Measurements from ENCODE around the gene PCDHGA1. TPM values are rescaled to one million over a fixed set of nuclear protein-coding genes. Genes with fewer than 3 reads are reported as not detected.
A peak's percentile ranks its signal among the peaks of the same experiment; 100 is the strongest.
"Not testable (repeated sequence)": the region's sequence is repeated elsewhere in the genome, so short reads cannot be mapped to it uniquely, and the experiment has no call there.

The PCDHGA1 gene
- polyA plus RNA-seq, 3 donors: not detected

- 29% methylated on average over 26 of the region's 27 CpGs for WGBS (ENCODE audit: insufficient coverage)
- no peak within 1 kb of the TSS for H2AFZ ChIP-seq (ENCODE audit: insufficient read depth, low read depth, low read length, poor library complexity, severe bottlenecking)
- peaks cover 42 to 85% (median 73%) of the 10 kb centered on the region in 7 donors for H3K9me3 Mint-ChIP-seq
- no peak within 1 kb of the TSS for H3K27ac ChIP-seq (ENCODE audit: low read depth in 1 of 2, low read length in 2 of 2)
- H4K20me1 ChIP-seq (ENCODE audit: insufficient read depth, low read length): no peaks in the 10 kb centered on the region
- peak; percentile 17 for TF ChIP-seq CTCF (IDR thresholded peaks at IDR 0.05)
- H3K4me3 Mint-ChIP-seq: peak within 1 kb of the TSS in 1 of 2 donors; percentile 60
- H3K36me3 ChIP-seq (replicated peaks in 1 of 2; ENCODE audit: control insufficient read depth in 1 of 2, insufficient read depth in 2 of 2, low read length in 2 of 2): no peaks in the 10 kb centered on the region
- DNase-seq: no peak
- H3K4me3 ChIP-seq (replicated peaks in 1 of 3; ENCODE audit: low read depth in 2 of 3, low read length in 3 of 3): no peak within 1 kb of the TSS
- H3K4me1 Mint-ChIP-seq: peaks cover 8% of the 10 kb centered on the region
- no peaks in the 10 kb centered on the region for H3K4me1 ChIP-seq (ENCODE audit: control insufficient read depth in 1 of 2, insufficient read depth in 2 of 2, low read length in 2 of 2)
- intact Hi-C loops (cut with micrococcal nuclease): no loop called here
- peaks cover 6 to 11% of the 10 kb centered on the region in 2 donors for H3K36me3 Mint-ChIP-seq
- H3K9ac ChIP-seq (ENCODE audit: insufficient read depth, low read length, poor library complexity, severe bottlenecking): no peak within 1 kb of the TSS
- peaks cover 64 to 73% of the 10 kb centered on the region in 2 donors for H3K9me3 ChIP-seq (replicated peaks in 1 of 2; ENCODE audit: control insufficient read depth in 1 of 2, insufficient read depth in 1 of 2, low read length in 2 of 2)
- H3K27me3 ChIP-seq (ENCODE audit: control insufficient read depth in 2 of 2, insufficient read depth in 2 of 2, low read length in 2 of 2): peaks cover 35 to 88% of the 10 kb centered on the region in 2 donors
- H3K79me2 ChIP-seq (ENCODE audit: insufficient read depth, low read length): no peaks in the 10 kb centered on the region
- H3K27me3 Mint-ChIP-seq (ENCODE audit: low read depth in 3 of 3): peaks cover 39 to 75% (median 64%) of the 10 kb centered on the region in 3 donors
- no peak within 1 kb of the TSS for H3K4me2 ChIP-seq (replicated peaks; ENCODE audit: extremely low read depth, low read length, poor library complexity, severe bottlenecking)
- no peak within 1 kb of the TSS for H3K27ac Mint-ChIP-seq
These were observed 43.5 kb downstream of the PCDHGA1 start, which contains the start of gene PCDHGA6 for GRCh38 chr5:141373673-141374317. PCDHGA6 (plus strand) TSS chr5:141373891; CDS start chr5:141374084, 193 bp downstream.

- Mint-ChIP-seq H3K36me3 (peaks cover 6 to 11% of the 10 kb centered on the region in 2 donors), H3K4me3 (peak overlapping the region in 1 of 2 donors; percentile 57), H3K4me1 (peaks cover 8% of the 10 kb centered on the region), H3K27me3 (ENCODE audit: low read depth in 3 of 3) (peaks cover 37 to 70% (median 58%) of the 10 kb centered on the region in 3 donors), H3K9me3 (peaks cover 42 to 83% (median 73%) of the 10 kb centered on the region in 7 donors), H3K27ac (no peak overlapping the region)
- Histone ChIP-seq H2AFZ (ENCODE audit: insufficient read depth, low read depth, low read length, poor library complexity, severe bottlenecking) (no peak overlapping the region), H4K20me1 (ENCODE audit: insufficient read depth, low read length) (no peaks in the 10 kb centered on the region), H3K27me3 (ENCODE audit: control insufficient read depth in 2 of 2, insufficient read depth in 2 of 2, low read length in 2 of 2) (peaks cover 31 to 82% of the 10 kb centered on the region in 2 donors), H3K36me3 (replicated peaks in 1 of 2; ENCODE audit: control insufficient read depth in 1 of 2, insufficient read depth in 2 of 2, low read length in 2 of 2) (no peaks in the 10 kb centered on the region), H3K4me2 (replicated peaks; ENCODE audit: extremely low read depth, low read length, poor library complexity, severe bottlenecking) (no peak overlapping the region), H3K4me3 (replicated peaks in 1 of 3; ENCODE audit: low read depth in 2 of 3, low read length in 3 of 3) (no peak overlapping the region), H3K27ac (ENCODE audit: low read depth in 1 of 2, low read length in 2 of 2) (no peak overlapping the region), H3K79me2 (ENCODE audit: insufficient read depth, low read length) (no peaks in the 10 kb centered on the region), H3K4me1 (ENCODE audit: control insufficient read depth in 1 of 2, insufficient read depth in 2 of 2, low read length in 2 of 2) (no peaks in the 10 kb centered on the region), H3K9me3 (replicated peaks in 1 of 2; ENCODE audit: control insufficient read depth in 1 of 2, insufficient read depth in 1 of 2, low read length in 2 of 2) (peaks cover 64 to 73% of the 10 kb centered on the region in 2 donors), H3K9ac (ENCODE audit: insufficient read depth, low read length, poor library complexity, severe bottlenecking) (no peak overlapping the region)
- TF ChIP-seq CTCF (IDR thresholded peaks at IDR 0.05): no peak
- WGBS (ENCODE audit: insufficient coverage): 65% methylated on average over 11 of the region's 14 CpGs
- no peak for DNase-seq
- intact Hi-C loops (cut with micrococcal nuclease): no loop called here
These were observed 44.3 kb downstream of the PCDHGA1 start for GRCh38 chr5:141374627-141375026.

GRCh38 chr5:141375444-141376155, 45.3 kb downstream of the PCDHGA1 start:
- intact Hi-C loops (cut with micrococcal nuclease); H3K4me1 Mint-ChIP-seq; H3K4me1 ChIP-seq (ENCODE audit: control insufficient read depth in 1 of 2, insufficient read depth in 2 of 2, low read length in 2 of 2); H4K20me1 ChIP-seq (ENCODE audit: insufficient read depth, low read length); H2AFZ ChIP-seq (ENCODE audit: insufficient read depth, low read depth, low read length, poor library complexity, severe bottlenecking); H3K27ac Mint-ChIP-seq; DNase-seq; H3K9ac ChIP-seq (ENCODE audit: insufficient read depth, low read length, poor library complexity, severe bottlenecking); H3K4me2 ChIP-seq (replicated peaks; ENCODE audit: extremely low read depth, low read length, poor library complexity, severe bottlenecking); H3K79me2 ChIP-seq (ENCODE audit: insufficient read depth, low read length); H3K36me3 ChIP-seq (replicated peaks in 1 of 2; ENCODE audit: control insufficient read depth in 1 of 2, insufficient read depth in 2 of 2, low read length in 2 of 2); H3K27ac ChIP-seq (ENCODE audit: low read depth in 1 of 2, low read length in 2 of 2); H3K4me3 ChIP-seq (replicated peaks in 1 of 3; ENCODE audit: low read depth in 2 of 3, low read length in 3 of 3): not testable (repeated sequence)
- H3K36me3 Mint-ChIP-seq: peaks cover 6 to 11% of the 10 kb centered on the region in 2 donors
- peaks cover 34 to 67% (median 48%) of the 10 kb centered on the region in 3 donors for H3K27me3 Mint-ChIP-seq (ENCODE audit: low read depth in 3 of 3)
- H3K9me3 Mint-ChIP-seq: peaks cover 38 to 78% (median 69%) of the 10 kb centered on the region in 7 donors
- H3K27me3 ChIP-seq (ENCODE audit: control insufficient read depth in 2 of 2, insufficient read depth in 2 of 2, low read length in 2 of 2): peaks cover 29 to 77% of the 10 kb centered on the region in 2 donors
- H3K4me3 Mint-ChIP-seq: peak overlapping the region in 1 of 2 donors; percentile 63
- WGBS (ENCODE audit: insufficient coverage): 49% methylated on average over 23 of the region's 48 CpGs
- peaks cover 57 to 67% of the 10 kb centered on the region in 2 donors for H3K9me3 ChIP-seq (replicated peaks in 1 of 2; ENCODE audit: control insufficient read depth in 1 of 2, insufficient read depth in 1 of 2, low read length in 2 of 2)

Data from CD14-positive monocyte (primary cell).